Endothelial cell (in vitro differentiated cells): ENCODE measurements around the gene QSER1. TPM values are rescaled to one million over a fixed set of nuclear protein-coding genes. Genes with fewer than 3 reads are reported as not detected.
A peak's percentile ranks its signal among the peaks of the same experiment; 100 is the strongest.
"Not testable (repeated sequence)": the region's sequence is repeated elsewhere in the genome, so short reads cannot be mapped to it uniquely, and the experiment has no call there.

Experiments
- DNase-seq: peaks from one replicate; pipeline ENCODE4 v3.0.0; 2021; ENCODE audit warnings: low spot score
- H3K27ac Mint-ChIP-seq: one replicate; pipeline ENCODE4 v1.8.0; 2021; ENCODE audit warnings: mixed read lengths, inconsistent platforms; ENCODE audit not compliant: unreplicated experiment
- H3K27me3 Mint-ChIP-seq: one replicate; pipeline ENCODE4 v1.8.0; 2021; ENCODE audit warnings: mild to moderate bottlenecking, moderate library complexity, mixed read lengths, inconsistent platforms; ENCODE audit not compliant: unreplicated experiment
- H3K36me3 Mint-ChIP-seq: one replicate; pipeline ENCODE4 v1.8.0; 2021; ENCODE audit warnings: mild to moderate bottlenecking, low read depth, mixed read lengths, inconsistent platforms; ENCODE audit not compliant: unreplicated experiment
- H3K4me1 Mint-ChIP-seq: one replicate; pipeline ENCODE4 v1.8.0; 2021; ENCODE audit warnings: mild to moderate bottlenecking, mixed read lengths, inconsistent platforms; ENCODE audit not compliant: unreplicated experiment
- H3K4me3 Mint-ChIP-seq: one replicate; pipeline ENCODE4 v1.8.0; 2021; ENCODE audit warnings: mild to moderate bottlenecking, mixed read lengths, inconsistent platforms; ENCODE audit not compliant: unreplicated experiment
- H3K9me3 Mint-ChIP-seq: one replicate; pipeline ENCODE4 v1.8.0; 2021; ENCODE audit warnings: mixed read lengths, inconsistent platforms; ENCODE audit not compliant: unreplicated experiment
- CTCF ChIP-seq: fragments of 200-600 bp; sonication (generic); IDR thresholded peaks from one replicate; pipeline ENCODE4 v1.5.0; 2021; ENCODE audit warnings: antibody characterized with exemption; ENCODE audit not compliant: unreplicated experiment
- total RNA-seq: library from RNA; stranded (reverse); fragmentation: NEBNext Ultra II Directional; extraction: Animal tissue kit (Norgen Biotek cat#: 25700); gene quantifications from one replicate; pipeline ENCODE4 v1.2.1, GENCODE V29; 2021; ENCODE audit not compliant: unreplicated experiment

The QSER1 gene
- total RNA-seq, 1 donor from 2014 or later, result 57.4 TPM

- Mint-ChIP-seq H3K36me3 (peaks cover 6% of the 10 kb centered on the region), H3K27me3 (peaks cover 3% of the 10 kb centered on the region), H3K27ac (peak overlapping the region; percentile 24), H3K4me1 (no peaks in the 10 kb centered on the region), H3K9me3 (no peaks in the 10 kb centered on the region), H3K4me3 (no peak overlapping the region)
- no peak for TF ChIP-seq CTCF
- no peak for DNase-seq
Measured at GRCh38 chr11:32884770-32885384, 7.7 kb upstream of the QSER1 start.

GRCh38 chr11:32885556-32885955 is 7.1 kb upstream of the QSER1 start:
- Mint-ChIP-seq H3K27ac (no peak overlapping the region), H3K4me3 (no peak overlapping the region), H3K27me3 (peaks cover 3% of the 10 kb centered on the region), H3K4me1 (peaks cover 2% of the 10 kb centered on the region), H3K9me3 (no peaks in the 10 kb centered on the region), H3K36me3 (peaks cover 9% of the 10 kb centered on the region)
- DNase-seq, result no peak
- TF ChIP-seq CTCF, result no peak

GRCh38 chr11:32886180-32886579 is 6.4 kb upstream of the QSER1 start:
- Mint-ChIP-seq H3K27ac (no peak overlapping the region), H3K27me3 (peaks cover 3% of the 10 kb centered on the region), H3K9me3 (no peaks in the 10 kb centered on the region), H3K36me3 (peaks cover 9% of the 10 kb centered on the region), H3K4me3 (no peak overlapping the region), H3K4me1 (peaks cover 3% of the 10 kb centered on the region)
- no peak for DNase-seq
- no peak for TF ChIP-seq CTCF

- H3K27me3 Mint-ChIP-seq, H3K4me1 Mint-ChIP-seq, H3K4me3 Mint-ChIP-seq, DNase-seq, H3K27ac Mint-ChIP-seq, H3K9me3 Mint-ChIP-seq: not testable (repeated sequence)
- H3K36me3 Mint-ChIP-seq, result peaks cover 16% of the 10 kb centered on the region
Measured at GRCh38 chr11:32887707-32888383, 4.8 kb upstream of the QSER1 start.

GRCh38 chr11:32888384-32888710 is 4.3 kb upstream of the QSER1 start:
- not testable (repeated sequence) for H3K27ac Mint-ChIP-seq, H3K27me3 Mint-ChIP-seq, H3K9me3 Mint-ChIP-seq, H3K4me3 Mint-ChIP-seq, DNase-seq, H3K4me1 Mint-ChIP-seq
- H3K36me3 Mint-ChIP-seq, result peaks cover 16% of the 10 kb centered on the region

- peaks cover 9% of the 10 kb centered on the region for H3K4me1 Mint-ChIP-seq
- no peak for DNase-seq
- H3K27me3 Mint-ChIP-seq, result peaks cover 5% of the 10 kb centered on the region
- H3K4me3 Mint-ChIP-seq, result no peak overlapping the region
- H3K36me3 Mint-ChIP-seq, result peaks cover 16% of the 10 kb centered on the region
- H3K9me3 Mint-ChIP-seq, result no peaks in the 10 kb centered on the region
- no peak overlapping the region for H3K27ac Mint-ChIP-seq
- TF ChIP-seq CTCF, result no peak
Measured at GRCh38 chr11:32888805-32889204, 3.8 kb upstream of the QSER1 start.
